DMS153 treated with DMSO at 0.1 percent for 48 hours (cell line): Measurements from ENCODE around the gene MAML2.

ENCODE experiments used
- DNase-seq: peaks from one replicate; lab custom pipeline; 2025; ENCODE audit not compliant: unreplicated experiment; lab: John Stamatoyannopoulos, UW

Gene MAML2

DNA sequence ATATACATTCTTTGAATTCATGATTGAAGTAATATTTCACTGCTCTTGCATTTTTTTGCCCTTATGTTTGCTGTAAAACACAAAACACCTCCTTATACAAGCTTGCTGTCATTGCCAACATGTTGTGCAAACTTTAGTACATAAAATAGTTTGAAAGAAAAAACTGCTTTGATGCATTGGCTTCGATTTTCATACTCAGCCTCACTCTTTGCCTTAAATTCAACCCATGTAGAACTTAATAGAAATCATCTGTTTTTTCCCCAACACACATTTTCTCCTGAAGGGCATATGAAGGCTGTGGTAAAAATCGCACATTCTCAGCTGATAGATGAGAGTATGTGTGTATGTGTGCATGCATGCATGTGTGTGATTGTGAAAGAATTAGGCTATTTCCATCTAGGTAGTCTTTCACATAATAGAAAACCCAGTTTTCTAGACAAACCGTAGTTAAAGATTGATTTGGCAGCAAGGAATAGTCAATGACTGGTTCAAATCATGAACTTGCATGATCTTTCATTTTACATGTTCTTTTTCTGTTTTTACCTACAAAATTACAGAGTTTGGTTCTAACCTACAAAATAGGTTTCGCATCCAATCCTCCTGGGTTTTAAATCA, 346.3 kb downstream of the MAML2 start:
- DNase-seq, result no peak

DNA sequence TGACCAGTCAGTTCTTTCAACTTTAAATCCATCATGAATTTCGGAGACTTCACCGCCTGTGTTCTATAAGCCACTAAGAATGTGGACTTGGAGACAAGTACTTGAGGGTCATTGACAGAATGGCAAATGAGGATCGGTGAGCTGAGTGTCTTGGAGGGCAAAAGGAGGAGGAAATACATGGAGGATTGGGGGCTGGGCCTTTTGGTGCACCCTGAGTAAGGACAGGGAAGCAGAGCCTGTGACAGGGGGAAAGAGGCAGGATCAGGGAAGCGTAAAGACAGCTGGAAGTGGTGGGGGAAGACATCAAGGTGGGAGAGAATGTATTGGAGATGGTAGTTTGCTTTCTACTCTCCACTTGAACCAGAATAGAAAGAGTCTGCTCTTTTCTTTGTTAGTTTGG, 348.7 kb downstream of the MAML2 start:
- no peak for DNase-seq

DNA sequence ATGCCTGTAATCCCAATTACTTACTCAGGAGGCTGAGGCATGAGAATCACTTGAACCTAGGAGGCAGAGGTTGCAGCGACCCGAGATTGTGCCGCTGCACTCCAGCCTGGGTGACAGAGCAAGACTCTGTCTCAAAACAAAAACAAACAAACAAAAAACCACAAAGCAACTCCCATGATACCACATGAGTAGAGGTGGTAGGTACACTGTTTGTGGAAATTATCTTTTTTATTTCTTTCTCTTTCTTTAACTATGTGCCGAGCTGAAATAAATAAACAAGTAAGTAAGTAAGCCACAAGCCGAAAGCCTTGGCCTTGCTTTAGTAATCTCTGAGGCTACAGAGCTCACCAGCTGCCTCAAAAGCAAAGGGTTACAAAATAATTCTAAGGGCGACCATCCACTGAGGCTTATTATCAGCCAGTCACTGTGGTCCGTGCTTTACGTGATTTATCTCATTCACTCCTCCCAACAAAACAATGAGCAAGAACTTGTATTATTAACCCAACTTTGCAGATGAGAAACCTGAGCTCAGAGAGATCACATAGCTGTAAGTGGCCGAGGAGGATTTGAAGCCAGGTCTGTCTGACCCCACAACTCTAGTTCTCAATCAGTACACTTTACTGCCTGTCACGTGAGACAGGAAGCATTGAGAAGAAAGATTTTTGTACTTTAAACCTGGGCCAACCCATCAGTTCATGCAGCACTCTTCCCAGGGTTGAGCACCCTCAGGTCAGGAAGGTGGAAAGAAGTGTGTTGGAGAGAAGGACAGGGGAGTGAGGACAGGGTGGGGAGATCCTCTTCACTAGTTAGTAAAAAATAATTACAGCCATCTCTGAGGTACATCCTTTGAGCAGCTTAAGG, 349.3 kb downstream of the MAML2 start:
- DNase-seq, result no peak

DNA sequence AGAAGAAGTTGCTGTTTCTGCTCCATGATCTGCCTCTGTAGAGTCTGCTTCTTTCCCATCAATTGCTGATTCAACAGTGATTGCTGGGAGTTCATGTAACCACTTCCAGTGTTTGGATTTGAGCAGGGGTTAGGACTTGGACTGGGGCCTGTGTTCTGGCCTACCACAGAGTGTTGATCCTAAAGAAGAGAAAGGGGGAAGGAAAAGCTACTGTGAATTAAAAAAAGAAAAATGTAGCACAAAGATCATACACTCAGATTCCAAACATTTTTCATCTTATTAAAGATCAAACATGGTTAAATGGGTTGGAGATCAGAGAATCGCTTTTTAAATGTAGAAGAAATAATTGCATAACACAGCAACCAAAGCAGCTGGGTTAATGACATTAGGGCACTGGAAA, 351.4 kb downstream of the MAML2 start:
- no peak for DNase-seq

DNA sequence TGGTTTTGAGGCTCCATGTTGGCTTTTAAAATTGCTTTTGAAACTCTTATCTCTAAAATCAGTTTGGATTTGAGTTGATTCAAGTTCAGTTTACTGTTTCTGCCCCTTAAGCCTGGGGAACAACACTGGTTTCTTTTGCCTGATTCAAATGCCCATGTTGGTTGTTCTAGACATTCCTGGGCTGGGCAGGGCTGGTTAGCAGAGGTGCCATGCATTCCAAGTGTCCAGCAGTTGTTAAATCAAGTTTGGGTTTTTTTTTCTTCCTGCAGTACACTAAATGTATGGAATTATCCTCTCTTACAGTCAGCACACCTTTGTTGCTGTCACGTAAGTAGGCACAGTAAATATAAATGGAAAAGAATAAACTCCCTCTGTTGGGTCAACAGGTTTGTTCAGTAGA, 351.9 kb downstream of the MAML2 start:
- DNase-seq, result no peak

DNA sequence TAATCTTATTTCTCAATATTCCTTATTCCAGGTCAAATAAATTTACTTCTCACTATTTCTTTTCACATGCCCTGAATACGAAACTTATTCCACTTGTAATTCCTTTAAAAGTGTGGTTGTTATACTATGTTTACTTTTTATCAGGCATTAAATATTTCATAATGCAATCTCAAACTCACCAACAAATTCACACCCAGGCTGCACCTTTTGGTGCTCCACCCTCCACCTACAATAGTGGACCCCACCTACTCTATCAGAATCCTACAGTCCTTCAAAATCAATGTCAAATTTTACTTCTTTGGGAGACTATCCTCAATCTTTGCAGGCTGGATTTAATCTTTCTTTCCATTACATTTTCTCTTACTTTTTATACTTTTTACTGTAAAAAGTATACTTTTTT, 353.2 kb downstream of the MAML2 start:
- DNase-seq, result no peak

DNA sequence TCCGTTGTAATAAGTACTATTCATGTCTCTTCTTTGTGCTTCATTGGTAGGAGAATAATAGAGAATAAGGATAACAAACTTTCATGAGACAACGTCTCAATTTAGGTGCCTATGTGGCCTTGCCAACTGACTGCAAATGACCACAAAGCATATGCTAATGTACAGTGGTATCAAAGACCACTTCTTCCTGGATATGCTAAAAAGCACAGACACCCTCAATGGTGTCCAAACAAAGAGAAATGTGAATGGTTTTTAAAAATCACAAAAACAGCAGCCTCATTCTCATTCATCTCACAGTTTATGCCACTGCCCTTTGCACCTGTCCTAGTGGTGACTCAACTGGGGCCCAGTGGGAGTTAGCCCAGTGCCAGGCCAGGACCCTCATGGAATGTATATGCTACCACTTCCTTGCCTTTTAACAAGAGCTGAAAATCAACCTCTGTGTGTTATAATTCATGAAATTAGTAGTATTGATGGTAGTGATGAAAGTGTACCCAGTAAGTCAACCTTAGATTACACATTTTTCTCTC, 353.9 kb downstream of the MAML2 start:
- DNase-seq, result no peak

DNA sequence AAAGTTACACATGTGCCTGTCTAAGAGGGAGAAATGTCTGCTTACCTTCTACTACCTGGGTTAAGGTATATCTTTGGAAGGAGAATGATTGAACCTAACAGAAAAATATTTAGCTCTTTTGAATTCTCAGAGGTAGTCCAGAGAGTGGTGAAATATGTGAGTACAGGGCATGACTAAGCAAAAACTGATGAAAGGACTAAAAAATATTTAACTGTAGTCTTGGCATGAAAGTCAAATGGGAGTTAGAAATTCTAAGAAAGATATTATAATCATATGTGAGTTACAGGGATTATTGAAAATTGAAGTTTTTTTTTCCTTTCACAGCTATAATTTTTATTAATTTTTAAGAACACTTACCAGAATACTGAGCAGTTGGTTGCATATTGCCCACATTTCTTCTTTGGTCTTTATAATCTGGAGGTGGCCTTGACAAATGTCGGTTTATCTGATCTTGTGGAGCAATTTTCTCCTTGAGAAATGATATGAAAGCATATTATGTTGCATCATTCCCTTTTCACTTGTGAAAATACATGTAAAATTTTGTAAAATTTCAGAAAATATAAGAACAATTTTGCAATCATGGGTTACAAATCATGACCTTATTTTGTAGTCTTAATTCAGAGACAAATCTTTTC, 357.7 kb downstream of the MAML2 start:
- no peak for DNase-seq

DNA sequence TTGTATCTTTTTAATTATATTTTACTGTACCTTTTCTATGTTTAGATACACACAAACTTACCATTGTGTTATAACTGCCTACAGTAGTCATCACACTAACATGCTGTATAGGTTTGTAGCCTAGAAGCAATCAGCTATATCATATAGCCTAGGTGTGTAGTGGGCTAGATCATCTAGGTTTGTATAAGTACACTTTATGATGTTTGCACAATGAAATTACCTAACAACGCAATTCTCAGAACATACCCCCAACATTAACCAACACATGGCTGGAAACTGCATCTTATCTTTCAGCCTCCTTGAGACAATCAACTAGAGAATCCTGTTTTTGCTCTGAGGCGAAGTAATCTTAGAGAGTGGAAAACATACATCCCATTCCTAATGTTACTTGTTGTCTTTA, 358.9 kb downstream of the MAML2 start:
- DNase-seq, result no peak

DNA sequence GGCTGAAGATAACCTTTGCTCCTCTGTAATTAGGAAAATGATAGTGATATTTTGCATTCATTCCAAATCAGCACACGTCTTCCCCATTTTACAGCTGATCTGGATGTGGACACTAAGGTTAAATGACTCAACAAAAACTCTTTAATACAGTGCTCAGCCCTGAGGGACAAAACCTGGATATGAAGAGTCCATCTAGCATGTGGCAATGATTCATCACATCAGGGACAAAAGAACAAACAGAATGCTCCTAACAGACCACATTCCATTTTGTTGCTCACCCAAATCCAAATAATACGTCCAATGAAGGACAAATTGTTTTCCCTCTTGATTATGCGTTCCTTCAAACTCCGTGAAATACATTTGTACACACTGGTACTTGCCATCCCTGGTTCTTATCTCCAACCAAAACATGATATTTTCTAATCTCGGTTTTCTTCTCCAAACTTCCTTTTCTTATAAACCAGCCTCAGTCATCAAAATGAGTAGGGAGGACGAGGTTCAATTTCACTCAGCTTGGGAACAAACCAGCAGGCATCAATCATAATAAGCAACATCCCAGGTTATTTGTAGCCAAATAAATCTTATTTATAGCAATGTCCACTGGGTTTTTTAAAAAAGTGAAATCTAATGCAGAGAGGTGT, 365.3 kb downstream of the MAML2 start:
- no peak for DNase-seq

DNA sequence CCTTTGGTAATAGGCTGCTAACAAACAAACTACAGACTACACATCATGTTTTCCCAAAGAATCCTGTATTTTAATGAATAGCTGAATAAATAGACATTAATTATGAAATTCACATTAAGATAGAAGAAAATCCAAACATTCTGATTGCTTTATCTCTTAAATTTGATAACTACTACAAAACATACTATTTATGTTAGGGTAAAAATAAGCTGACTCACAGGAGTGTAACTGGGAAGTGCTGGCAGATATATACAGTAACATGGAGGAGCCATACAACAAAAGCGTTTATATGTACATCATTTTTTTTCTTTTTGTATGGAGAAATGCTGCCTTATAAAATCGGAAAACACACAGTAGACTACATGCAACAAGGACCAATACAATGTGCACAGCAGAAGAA, 366.4 kb downstream of the MAML2 start:
- no peak for DNase-seq

DNA sequence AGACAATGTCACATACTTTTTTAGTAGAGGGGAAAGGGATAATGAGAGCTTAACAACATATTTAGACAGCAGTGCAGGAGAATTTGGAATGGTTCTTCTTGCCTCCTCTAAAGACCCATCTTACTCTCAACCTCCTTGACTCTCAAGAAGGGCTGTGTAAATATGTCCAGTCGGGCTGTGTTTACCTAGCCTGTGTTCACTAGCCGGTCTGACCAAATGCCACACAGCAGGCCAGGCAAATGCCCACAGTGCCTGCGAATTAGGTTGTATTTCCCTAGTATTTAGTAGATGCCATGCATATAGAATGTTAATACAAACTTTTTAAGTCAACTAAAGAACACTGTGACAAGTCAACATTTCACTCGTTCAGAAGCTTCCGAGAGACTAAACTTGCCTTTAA, 367.7 kb downstream of the MAML2 start:
- no peak for DNase-seq

DNA sequence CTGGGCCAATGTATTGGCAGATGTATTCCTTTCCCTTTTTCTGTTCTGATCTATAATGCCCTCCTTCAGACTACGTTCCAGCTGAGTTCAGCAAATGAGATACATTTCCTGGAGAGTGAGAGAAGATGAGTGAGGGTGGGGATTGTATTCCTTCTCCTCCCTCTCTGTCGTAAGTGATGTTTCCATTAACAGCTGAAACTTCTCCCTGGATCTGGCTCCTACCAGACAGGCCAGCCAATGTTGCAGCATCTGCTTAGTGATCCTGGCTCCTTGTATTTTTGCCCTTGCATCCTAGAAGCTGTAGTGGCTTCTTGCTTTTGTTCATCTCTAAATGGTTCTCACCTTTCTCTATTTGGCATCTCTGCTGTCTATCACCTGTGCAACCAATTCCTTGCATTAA, 370.9 kb downstream of the MAML2 start:
- no peak for DNase-seq

DNA sequence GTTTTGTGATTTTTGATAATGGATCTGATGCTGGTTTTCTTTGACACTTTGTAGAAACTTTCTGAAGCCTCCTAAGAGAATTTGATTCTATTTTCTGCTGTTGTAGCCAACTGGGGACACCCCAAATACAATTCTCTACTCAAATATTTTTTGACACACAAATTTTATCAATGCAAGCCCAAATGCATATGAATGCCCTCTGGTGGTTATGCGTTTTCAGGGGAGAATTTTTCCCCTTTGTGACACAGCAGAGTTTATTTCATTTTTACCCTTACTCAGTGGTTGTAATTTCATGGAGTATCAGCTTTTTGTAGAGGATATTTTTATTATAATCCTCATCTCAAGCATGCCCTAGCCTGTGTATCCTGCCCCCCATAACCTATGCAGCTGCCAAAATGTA, 374.4 kb downstream of the MAML2 start:
- DNase-seq, result no peak

DNA sequence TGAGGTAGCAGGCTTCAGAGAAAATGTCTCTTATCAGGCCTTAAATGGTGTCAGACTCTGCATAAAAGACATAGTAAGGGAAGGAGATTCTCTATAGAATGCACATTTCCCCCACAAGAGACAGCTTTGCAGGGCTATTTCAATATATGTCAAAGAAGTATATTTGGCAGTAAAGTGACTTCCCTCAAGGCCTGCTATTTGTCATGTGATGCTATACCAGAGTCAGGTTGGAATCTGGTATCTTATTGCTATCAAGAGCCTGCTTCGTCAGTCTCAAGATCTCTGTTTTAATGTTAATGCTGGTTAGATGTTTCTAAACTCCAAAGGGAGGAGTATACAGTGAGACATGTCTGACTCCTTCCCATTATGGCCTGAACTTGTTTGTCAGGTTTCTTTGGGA, 378.7 kb downstream of the MAML2 start:
- no peak for DNase-seq

DNA sequence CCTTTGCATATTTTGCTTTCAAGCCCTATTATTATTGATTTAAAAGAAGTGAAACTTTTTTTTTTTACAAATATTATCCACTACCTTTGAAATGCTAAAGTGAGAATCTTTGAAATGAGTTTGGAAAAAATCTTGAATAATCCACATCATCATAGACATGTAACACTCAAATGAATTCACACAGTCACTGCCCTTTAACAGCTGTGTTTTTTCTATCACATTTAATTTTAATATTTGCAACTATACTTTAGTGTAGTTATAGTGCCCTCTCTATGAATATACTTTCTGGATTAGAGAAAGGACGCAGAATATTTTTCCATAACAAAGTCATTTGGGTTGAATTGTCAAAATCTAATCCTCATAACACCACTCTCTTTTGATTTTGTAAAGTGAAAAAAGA, 381.2 kb downstream of the MAML2 start:
- DNase-seq, result no peak

DNA sequence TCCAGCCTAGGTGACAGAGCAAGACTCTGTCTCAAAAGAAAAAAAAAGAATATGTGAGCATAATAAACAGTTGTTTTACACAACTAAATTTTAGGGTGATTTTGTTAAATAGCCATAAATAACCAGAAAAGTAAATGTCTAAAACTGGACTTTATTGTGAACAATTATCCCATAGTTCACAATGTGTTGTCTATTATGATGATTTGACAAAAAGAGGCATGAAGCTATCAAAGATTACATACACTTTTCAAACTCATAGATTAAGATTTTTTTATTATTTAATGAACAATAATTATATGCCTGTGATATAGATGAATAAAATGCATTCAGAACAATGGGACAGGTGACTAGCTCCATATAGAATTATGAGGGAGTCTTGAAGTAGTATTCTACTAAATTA, 392.1 kb downstream of the MAML2 start:
- DNase-seq, result no peak

DNA sequence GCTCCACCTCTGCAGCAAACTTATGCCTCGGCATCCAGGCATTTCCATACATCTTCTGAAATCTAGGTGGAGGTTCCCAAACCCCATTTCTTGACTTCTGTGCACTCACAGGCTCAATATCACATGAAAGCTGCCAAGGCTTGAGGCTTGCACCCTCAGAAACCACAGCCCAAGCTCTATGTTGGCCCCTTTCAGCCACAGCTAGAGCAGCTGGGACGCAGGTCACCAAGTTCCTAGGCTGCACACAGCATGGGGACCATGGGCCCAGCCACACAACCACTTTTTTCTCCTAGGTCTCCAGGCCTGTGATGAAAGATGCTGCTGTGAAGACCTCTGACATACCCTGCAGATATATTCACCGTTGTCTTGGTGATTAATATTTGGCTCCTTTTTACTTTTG, 394.4 kb downstream of the MAML2 start:
- DNase-seq, result no peak

DNA sequence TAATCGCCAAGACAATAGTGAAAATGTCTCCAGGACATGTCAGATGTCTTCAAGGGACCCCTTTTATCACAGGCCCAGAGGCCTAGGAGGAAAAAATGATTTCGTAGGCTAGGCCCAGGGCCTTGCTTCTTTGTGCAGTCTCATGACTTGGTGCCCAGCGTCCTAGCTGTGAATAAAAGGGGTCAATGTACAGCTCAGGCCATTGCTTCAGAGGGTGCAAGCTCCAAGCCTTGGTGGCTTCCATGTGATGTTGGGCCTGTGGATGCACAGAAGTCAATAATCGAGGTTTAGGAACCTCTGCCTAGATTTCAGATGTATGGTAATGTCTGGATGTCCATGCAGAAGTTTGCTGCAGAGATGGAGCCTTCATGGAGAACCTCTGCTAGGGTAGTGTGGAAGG, 398.4 kb downstream of the MAML2 start:
- no peak for DNase-seq

DNA sequence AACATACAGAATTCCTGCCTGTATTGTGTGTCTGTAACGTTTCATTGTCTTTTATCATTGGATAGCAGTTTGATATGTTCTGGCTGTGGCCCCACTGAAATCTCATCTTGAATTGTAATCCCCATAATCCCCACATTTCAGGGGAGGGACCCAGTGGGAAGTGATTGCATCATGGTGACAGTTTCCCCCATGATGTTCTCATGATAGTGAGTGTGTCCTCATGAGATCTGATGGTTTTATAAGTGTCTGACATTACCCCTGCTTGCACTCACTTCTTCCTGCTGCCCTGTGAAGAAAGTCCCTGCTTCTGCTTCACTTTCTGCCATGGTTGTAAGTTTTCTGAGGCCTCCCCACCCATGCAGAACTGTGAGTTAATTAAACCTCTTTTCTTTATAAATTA, 399.4 kb downstream of the MAML2 start:
- no peak for DNase-seq

DNA sequence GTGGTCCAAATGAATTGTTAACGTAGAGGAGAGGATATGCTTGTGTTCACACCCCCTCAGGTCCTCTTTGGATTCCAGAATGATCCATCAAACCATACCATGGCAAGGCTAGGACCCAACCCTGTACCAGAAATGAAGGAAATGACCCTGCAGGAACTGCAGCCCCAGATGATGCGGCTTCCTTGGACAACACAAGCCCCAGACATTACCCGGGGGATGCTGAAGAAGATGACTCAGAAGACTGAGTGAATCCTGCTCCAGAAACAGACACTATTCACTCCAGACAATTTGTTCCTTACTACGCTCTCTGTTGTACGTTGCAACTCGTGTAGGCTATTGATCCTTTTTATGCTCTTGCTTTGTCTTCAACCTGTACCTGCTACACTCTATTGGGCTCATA, 403.9 kb downstream of the MAML2 start:
- DNase-seq, result no peak

DNA sequence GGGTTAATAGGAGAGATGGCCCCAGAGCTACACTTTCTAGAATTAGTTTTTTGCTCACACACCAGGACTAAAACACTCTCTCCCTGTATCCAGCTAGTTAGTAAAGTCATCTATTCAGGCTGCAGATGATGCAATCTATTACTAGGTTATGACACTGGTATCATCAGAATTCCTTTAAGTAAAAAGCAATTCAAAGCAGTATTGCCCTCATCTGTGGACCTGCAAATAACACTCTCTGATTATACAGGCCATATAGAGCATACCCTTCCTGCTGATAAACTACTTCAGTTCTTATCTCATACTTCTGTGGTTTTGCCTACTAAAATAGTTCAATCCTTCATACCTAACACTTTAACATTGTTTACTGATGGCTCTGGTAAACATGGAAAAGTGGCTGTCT, 405.6 kb downstream of the MAML2 start:
- DNase-seq, result no peak
